CD4-positive, alpha-beta T cell (primary cell): Measurements from ENCODE around the gene DOK3. TPM values are rescaled to one million over a fixed set of nuclear protein-coding genes. Genes with fewer than 3 reads are reported as not detected.

ENCODE experiments used
- ATAC-seq: fragments of 200-7000 bp; cut with Tn5 transposase; one replicate; pipeline ENCODE4 v1.10.0; 2022; ENCODE audit warnings: mild to moderate bottlenecking; ENCODE audit not compliant: poor library complexity
- CTCF ChIA-PET: fragments of 350-600 bp; sonication (Branson Sonifier 250); formaldehyde crosslinking; loops from one replicate; lab custom pipeline; 2021; ENCODE audit warnings: antibody characterized with exemption, inconsistent platforms; lab: Charles Lee
- POLR2A ChIA-PET: fragments of 350-600 bp; sonication (Branson Sonifier 250); formaldehyde crosslinking; loops from one replicate; lab custom pipeline; 2021; ENCODE audit warnings: antibody characterized with exemption, inconsistent platforms; lab: Charles Lee
- DNase-seq, 14 experiments: peaks; one replicate each; pipeline ENCODE4 v3.0.0-alpha.2; 2013 to 2020; ENCODE audit warnings: mixed read lengths in 2 of 14
- H3K27ac ChIP-seq, 2 donors: one replicate each; pipeline versions ENCODE4 v1.5.1 to v1.7.0; 2013; ENCODE audit warnings: low read length in 2 of 2, low read depth in 1 of 2, mild to moderate bottlenecking in 1 of 2
- H3K27me3 ChIP-seq, 2 experiments: 1 replicate in 1 of 2; 2 replicates in 1 of 2; pipeline versions ENCODE4 v1.6.1 to v1.7.0; 2013; ENCODE audit warnings: low read length in 2 of 2, control low read depth in 1 of 2, mild to moderate bottlenecking in 1 of 2, moderate library complexity in 1 of 2; ENCODE audit not compliant: insufficient read depth in 2 of 2, control insufficient read depth in 1 of 2
- H3K36me3 ChIP-seq: one replicate; pipeline ENCODE4 v1.6.1; 2013; ENCODE audit warnings: low read length, control low read depth; ENCODE audit not compliant: insufficient read depth
- H3K4me1 ChIP-seq: one replicate; pipeline ENCODE4 v1.6.1; 2013; ENCODE audit warnings: low read length, control low read depth; ENCODE audit not compliant: insufficient read depth
- H3K4me3 ChIP-seq: one replicate; pipeline ENCODE4 v1.5.1; 2013; ENCODE audit warnings: mild to moderate bottlenecking, low read length, moderate library complexity
- H3K9me3 ChIP-seq, 2 experiments: 1 replicate in 1 of 2; 2 replicates in 1 of 2; pipeline versions ENCODE4 v1.6.1 to v1.7.0; 2013; ENCODE audit warnings: low read length in 2 of 2, mild to moderate bottlenecking in 2 of 2, control low read depth in 1 of 2, moderate library complexity in 1 of 2; ENCODE audit not compliant: control insufficient read depth in 1 of 2, insufficient read depth in 1 of 2
- H3K27ac Mint-ChIP-seq: one replicate; pipeline ENCODE4 v1.8.0; 2020; ENCODE audit warnings: mixed read lengths
- H3K27me3 Mint-ChIP-seq: one replicate; pipeline ENCODE4 v1.8.0; 2021; ENCODE audit warnings: mixed read lengths
- H3K36me3 Mint-ChIP-seq: one replicate; pipeline ENCODE4 v1.8.0; 2021; ENCODE audit warnings: low read depth, mixed read lengths
- H3K4me1 Mint-ChIP-seq: one replicate; pipeline ENCODE4 v1.8.0; 2021; ENCODE audit warnings: low read depth, mixed read lengths
- H3K4me3 Mint-ChIP-seq: one replicate; pipeline ENCODE4 v1.8.0; 2020; ENCODE audit warnings: mild to moderate bottlenecking, mixed read lengths
- H3K9me3 Mint-ChIP-seq: one replicate; pipeline ENCODE4 v1.8.0; 2020; ENCODE audit warnings: mixed read lengths
- CTCF ChIP-seq: fragments of 200-600 bp; IDR thresholded peaks from one replicate; pipeline ENCODE4 v1.8.0; 2022; ENCODE audit warnings: antibody characterized with exemption, mild to moderate bottlenecking
- intact Hi-C, 2 experiments: fragments of 100-400 bp; cut with DNase I in 1 of 2; cut with micrococcal nuclease in 1 of 2; formaldehyde crosslinking; loops; one replicate each; pipeline versions ENCODE4 v1.15.1 to v1.9.0; 2023 to 2025; cut with DNase I, micrococcal nuclease
- total RNA-seq, 174 experiments: library from RNA in 2 of 174; stranded (reverse) in 2 of 174; gene quantifications; one replicate each; pipeline ENCODE4 v1.2.3 and lab custom pipeline; 2021 to 2026

The DOK3 gene
- total RNA-seq, 2 experiments from 2014 or later = 1.3 to 1.4 TPM

GRCh38 chr5:177513500-177513899 is 3.9 kb upstream of the DOK3 start:
- Mint-ChIP-seq H3K4me3 (peak overlapping the region; percentile 38), H3K4me1 (peaks cover 20% of the 10 kb centered on the region), H3K27me3 (no peaks in the 10 kb centered on the region), H3K27ac (no peak overlapping the region), H3K36me3 (peaks cover 62% of the 10 kb centered on the region), H3K9me3 (no peaks in the 10 kb centered on the region)
- intact Hi-C loops = no loop called here
- Histone ChIP-seq H3K9me3 (no peaks in the 10 kb centered on the region), H3K27me3 (no peaks in the 10 kb centered on the region), H3K27ac (no peak overlapping the region), H3K4me3 (no peak overlapping the region), H3K4me1 (peaks cover 44% of the 10 kb centered on the region), H3K36me3 (peaks cover 56% of the 10 kb centered on the region)
- DNase-seq (no peak), ATAC-seq (no peak)
- POLR2A ChIA-PET = no interaction called here
- no peak for TF ChIP-seq CTCF
- CTCF ChIA-PET = no interaction called here

- TF ChIP-seq CTCF = no peak
- ChIA-PET CTCF (no interaction called here), POLR2A (no interaction called here)
- H3K27ac ChIP-seq = no peak overlapping the region
- Mint-ChIP-seq H3K4me3 (peak overlapping the region; percentile 38), H3K9me3 (no peaks in the 10 kb centered on the region), H3K4me1 (peaks cover 20% of the 10 kb centered on the region), H3K36me3 (peaks cover 62% of the 10 kb centered on the region), H3K27ac (no peak overlapping the region), H3K27me3 (no peaks in the 10 kb centered on the region)
- no peaks in the 10 kb centered on the region for H3K27me3 ChIP-seq
- H3K36me3 ChIP-seq = peaks cover 56% of the 10 kb centered on the region
- ATAC-seq = no peak
- H3K4me1 ChIP-seq = peaks cover 44% of the 10 kb centered on the region
- H3K9me3 ChIP-seq = no peaks in the 10 kb centered on the region
- H3K4me3 ChIP-seq = no peak overlapping the region
- intact Hi-C loops = no loop called here
- DNase-seq = no peak
These were observed 3.2 kb upstream of the DOK3 start for GRCh38 chr5:177512736-177513380.

GRCh38 chr5:177511796-177512675 is 2.4 kb upstream of the DOK3 start:
- Histone ChIP-seq H3K27ac (no peak overlapping the region), H3K4me3 (no peak overlapping the region), H3K36me3 (peaks cover 56% of the 10 kb centered on the region), H3K9me3 (no peaks in the 10 kb centered on the region), H3K4me1 (peaks cover 39% of the 10 kb centered on the region), H3K27me3 (no peaks in the 10 kb centered on the region)
- H3K27ac Mint-ChIP-seq = no peak overlapping the region
- POLR2A ChIA-PET = no interaction called here
- no peak overlapping the region for H3K4me3 Mint-ChIP-seq
- H3K27me3 Mint-ChIP-seq = no peaks in the 10 kb centered on the region
- no peak for TF ChIP-seq CTCF
- peaks cover 18% of the 10 kb centered on the region for H3K4me1 Mint-ChIP-seq
- DNase-seq (no peak), ATAC-seq (no peak)
- peaks cover 61% of the 10 kb centered on the region for H3K36me3 Mint-ChIP-seq
- intact Hi-C loops = no loop called here
- H3K9me3 Mint-ChIP-seq = no peaks in the 10 kb centered on the region
- CTCF ChIA-PET = no interaction called here
